GM08714 (cell line): ENCODE results near the gene SMARCA2.

ENCODE experiments used
- H3K4me3 ChIP-seq: fragments of 200-500 bp; sonication (Bioruptor generic); 2 replicates; pipeline ENCODE4 v1.5.1; 2014; ENCODE audit warnings: mild to moderate bottlenecking, low read length, inconsistent platforms
- ZNF274 ChIP-seq: IDR thresholded peaks from 2 replicates; pipeline ENCODE4 v1.6.1; 2012; ENCODE audit warnings: mild to moderate bottlenecking, low read depth, low read length

SMARCA2 gene

DNA sequence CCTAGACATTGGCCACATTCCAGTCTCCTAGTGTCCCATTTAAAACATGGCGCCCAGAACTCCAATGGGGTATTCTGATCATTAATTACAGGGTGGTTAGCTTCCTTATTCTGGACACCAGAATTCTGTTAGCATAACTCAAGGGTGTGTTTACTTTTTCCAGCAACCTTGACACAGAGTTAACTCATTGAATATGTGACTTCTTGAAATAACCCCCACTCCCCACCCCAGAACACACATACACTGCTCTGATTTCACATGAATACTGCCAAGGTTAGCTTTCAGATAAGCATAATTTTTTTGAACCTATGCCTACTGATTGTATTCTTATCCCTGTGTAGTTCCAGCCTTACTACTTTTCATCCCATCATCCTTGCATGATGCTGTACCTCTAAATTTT is 151.1 kb downstream of the SMARCA2 start:
- no peak for TF ChIP-seq ZNF274
- H3K4me3 ChIP-seq, result no peak overlapping the region

DNA sequence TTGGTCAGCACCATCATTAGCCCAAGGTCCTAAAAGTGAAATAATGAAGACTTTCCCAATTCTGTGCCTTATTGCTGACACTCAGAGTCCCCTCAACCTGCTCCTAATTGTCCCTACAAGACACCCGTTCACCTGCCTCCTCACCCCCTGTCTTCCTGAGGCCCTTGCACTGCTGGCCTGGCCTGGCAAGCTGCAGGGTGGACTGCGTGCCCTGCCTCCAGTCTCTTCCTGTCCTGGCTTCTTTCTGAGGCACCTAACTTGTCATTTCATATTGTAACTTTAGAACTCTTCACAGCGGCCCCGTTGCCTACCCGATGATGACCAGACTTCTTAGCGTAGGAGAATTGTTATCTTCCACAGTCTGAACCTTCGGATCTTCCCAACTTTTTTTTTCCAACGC is 153.9 kb downstream of the SMARCA2 start:
- H3K4me3 ChIP-seq, result no peak overlapping the region
- no peak for TF ChIP-seq ZNF274

DNA sequence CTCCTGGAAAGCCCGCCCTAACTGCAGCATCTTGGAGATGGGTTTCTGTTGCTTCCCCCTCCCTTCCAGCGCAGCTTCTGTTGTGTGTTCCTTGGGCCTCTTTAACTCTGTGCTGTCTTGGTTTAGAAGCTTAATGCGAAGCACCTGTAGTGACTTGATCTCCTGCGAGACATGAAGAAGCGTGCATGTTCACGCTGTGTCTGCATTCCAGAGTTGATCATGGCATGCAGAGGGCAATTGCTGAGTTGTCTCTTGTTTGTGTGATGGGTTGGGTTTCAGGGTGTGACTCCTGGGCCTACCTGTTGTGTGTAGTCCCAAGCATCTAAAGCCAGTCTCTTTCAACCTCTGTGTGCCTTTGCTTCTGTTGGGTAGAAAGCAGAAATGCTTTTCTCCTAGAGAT is 155.6 kb downstream of the SMARCA2 start:
- H3K4me3 ChIP-seq, result no peak overlapping the region
- TF ChIP-seq ZNF274, result no peak

DNA sequence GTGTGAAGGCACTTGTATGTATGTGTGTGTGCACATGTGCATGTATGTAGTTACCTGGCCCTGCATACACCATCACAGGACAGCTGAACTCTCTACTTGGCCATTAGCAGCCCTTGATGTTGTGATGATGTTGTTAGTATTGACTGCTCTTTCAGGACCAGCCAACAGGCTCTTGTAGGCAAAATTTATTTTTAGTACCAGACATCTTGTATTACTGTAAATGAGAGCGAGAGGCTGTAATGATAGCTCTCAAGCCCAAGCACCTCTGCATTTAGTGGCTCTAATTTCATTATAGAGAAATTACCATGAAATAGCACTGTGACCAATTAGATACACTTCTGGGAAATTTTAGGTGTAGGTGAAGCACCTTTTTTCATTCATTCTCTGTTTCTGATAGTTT is 158.0 kb downstream of the SMARCA2 start:
- no peak for TF ChIP-seq ZNF274
- H3K4me3 ChIP-seq, result no peak overlapping the region

DNA sequence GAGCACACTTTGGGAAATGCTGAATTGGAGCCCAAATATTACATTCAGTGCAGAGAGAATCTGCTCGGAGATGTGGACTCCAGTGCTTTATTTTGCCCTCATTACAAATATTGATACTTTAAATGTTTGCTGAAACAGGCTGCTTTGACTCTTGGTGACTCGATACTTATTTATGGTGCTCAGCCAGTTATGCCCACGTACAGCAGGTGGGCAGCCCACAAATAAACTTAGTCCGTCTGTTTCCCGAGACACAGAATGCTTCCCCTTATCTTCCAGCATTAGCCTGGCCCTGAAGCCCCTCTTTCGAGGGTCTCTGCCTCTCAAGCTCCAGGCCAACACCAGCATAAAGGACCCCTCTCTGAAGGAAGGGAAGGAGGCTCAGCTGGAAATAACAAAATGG is 158.7 kb downstream of the SMARCA2 start:
- H3K4me3 ChIP-seq, result no peak overlapping the region
- no peak for TF ChIP-seq ZNF274

DNA sequence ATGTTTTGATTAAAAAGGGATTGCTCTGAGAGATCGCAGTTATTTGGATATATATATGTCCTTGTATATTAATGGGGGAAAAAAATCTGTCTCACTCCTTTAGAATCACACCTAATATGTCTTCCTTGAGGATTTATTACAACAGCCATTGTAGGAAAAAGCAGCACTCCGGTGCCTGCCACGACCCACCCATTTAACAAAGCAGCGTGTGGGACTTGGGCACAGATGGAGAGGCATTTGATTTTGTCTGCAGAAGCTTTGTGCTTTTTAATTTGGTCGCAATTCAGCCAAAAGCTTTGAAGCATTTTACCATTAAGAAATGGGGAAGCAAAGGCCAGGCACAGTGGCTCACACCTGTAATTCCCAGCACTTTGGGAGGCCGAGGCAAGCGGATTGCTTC is 159.2 kb downstream of the SMARCA2 start:
- no peak overlapping the region for H3K4me3 ChIP-seq
- no peak for TF ChIP-seq ZNF274

DNA sequence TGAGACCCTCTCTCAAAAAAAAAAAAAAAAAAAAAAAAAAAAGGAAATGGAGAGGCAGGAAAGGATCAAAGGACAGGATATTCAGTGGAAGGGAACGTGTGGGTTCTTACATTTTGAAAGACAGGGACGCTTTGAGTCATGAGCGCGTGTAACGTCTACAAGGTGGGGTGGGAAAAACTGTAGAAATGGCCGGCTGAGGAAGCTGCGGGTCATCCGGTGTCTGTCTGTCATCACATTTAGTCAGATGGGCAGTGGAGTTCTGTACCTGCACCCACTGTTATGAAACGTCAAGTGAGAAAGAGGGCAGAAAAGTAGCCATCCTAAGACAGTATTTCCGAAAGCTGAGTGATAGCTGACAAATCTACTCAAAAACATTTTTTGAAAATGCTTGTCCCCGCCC is 159.8 kb downstream of the SMARCA2 start:
- no peak overlapping the region for H3K4me3 ChIP-seq
- no peak for TF ChIP-seq ZNF274

DNA sequence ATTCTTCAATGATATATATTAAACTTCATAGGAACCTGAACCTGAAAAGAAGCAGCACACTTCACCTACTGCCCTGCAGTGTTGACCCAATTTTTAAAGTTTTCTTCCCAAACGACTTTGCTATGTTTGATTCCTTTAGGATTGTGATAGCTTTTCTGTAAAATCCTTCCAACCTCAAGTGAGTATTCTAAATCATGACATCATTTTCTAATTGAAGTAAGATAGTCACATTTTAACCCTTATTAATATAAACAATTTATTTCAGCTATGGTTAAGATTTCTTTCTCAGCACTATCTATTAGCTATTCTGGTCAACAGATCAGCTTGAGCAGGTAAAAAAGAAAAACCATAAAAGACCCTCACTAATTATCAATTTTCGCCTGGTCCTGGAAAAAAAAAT is 162.0 kb downstream of the SMARCA2 start:
- no peak for TF ChIP-seq ZNF274
- no peak overlapping the region for H3K4me3 ChIP-seq

DNA sequence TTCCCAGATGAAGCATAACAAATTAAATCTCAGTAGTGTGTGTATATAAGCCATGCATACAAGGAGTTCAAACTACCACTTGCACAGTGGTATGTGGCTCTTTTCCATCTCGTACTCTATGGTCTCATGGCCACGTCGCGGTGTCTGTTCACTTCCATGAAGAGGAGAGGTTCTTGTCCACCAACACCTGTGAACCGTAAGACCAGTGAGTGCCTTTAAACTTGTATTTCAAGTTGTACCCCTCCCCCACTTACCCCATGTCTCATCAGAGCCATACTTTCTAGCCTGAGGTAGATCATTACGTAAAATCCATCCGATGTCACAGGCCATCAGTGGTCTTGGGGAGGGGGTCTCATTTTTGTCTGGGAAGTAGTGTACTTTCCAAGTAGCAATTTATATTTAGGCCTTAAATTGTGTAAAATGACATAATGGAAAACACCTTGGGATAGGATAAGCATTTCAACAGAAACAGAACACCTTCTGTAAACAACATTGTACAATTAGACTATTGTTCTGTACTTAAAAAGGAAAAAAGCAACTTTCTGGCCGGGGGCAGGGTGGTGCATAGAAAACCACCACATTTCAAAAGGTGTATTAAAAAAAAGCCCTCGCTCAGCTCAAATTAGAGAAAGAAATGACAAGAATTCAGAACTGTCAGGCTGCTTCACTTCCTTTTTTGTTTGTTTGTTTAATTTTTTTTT is 163.0 kb downstream of the SMARCA2 start:
- TF ChIP-seq ZNF274, result no peak
- no peak overlapping the region for H3K4me3 ChIP-seq

DNA sequence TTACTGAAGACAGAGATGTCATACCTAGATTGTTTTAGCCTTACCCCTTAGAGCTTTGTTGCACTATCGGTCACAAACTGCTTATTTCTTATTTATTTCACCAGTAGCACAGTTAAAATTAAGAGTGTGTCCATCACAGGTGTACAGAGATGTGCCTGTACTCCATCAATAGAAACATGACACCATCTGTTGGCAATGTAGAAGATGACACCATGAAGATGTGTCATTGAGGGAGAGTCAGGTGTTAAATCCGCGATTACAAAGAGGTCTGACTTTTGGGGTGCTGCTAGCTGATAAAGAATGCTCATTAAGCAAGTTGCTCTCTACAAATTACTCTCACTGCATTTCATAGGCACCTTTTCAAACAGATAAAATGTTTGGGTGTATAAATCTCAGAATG is 164.4 kb downstream of the SMARCA2 start:
- no peak for TF ChIP-seq ZNF274

DNA sequence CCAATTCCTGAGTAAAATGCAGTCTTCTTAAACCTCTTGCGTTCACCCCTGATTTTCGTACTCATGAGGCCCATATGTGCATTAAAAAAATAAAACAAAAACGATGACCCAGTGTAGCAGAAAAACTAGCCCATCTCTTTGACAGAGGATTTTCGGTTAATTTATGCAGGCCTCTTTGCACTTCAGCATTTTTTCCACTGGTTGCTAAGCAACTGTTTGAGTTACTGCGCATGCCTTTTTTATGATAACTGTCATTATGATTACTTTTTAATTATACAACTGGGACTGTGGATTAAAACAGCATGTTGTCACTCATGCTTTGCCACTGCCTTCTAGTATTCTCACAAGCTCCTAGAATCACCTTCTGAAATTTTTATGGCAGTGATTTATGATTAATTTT is 165.0 kb downstream of the SMARCA2 start:
- TF ChIP-seq ZNF274, result no peak
- no peak overlapping the region for H3K4me3 ChIP-seq

More for the DNA sequence above, 164.4 kb downstream of the SMARCA2 start:
- no peak overlapping the region for H3K4me3 ChIP-seq

DNA sequence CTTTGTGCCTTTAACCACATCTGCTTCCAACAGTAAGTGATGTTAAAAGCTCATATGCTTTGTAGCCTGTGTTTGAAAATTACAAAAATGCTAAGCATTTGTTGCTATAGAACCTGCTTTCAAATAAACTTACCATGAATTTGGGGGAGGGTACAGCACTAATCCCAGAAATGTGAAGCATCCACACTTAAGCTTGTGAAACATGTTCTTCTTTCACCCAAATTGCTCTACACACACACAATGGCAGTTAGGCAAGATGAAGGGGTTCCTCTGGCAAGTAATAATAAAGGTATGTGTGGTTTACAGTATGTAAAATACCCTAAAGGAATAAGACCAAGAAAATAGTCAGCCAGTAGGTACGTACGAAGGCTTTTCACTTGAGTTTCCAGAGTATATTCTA is 165.6 kb downstream of the SMARCA2 start:
- H3K4me3 ChIP-seq, result no peak overlapping the region
- TF ChIP-seq ZNF274, result no peak

DNA sequence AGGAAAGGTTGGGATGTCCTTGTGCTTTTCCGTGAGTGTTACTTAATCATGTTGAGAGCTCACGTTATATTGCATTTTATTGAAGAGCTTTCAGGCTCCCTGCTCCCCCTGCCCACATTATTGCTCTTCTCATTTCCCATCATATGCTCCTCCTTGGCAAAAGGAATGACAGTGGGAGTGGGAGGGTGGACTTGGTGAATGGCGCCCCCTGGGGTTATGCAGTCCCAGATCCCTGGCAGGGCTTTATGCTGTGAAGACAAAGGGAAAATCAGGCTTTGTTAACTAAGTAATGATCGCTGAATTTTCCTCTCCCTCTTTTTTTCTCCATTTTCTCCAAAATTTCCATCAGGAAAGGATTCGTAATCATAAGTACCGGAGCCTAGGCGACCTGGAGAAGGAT is 166.6 kb downstream of the SMARCA2 start:
- H3K4me3 ChIP-seq, result no peak overlapping the region
- no peak for TF ChIP-seq ZNF274

DNA sequence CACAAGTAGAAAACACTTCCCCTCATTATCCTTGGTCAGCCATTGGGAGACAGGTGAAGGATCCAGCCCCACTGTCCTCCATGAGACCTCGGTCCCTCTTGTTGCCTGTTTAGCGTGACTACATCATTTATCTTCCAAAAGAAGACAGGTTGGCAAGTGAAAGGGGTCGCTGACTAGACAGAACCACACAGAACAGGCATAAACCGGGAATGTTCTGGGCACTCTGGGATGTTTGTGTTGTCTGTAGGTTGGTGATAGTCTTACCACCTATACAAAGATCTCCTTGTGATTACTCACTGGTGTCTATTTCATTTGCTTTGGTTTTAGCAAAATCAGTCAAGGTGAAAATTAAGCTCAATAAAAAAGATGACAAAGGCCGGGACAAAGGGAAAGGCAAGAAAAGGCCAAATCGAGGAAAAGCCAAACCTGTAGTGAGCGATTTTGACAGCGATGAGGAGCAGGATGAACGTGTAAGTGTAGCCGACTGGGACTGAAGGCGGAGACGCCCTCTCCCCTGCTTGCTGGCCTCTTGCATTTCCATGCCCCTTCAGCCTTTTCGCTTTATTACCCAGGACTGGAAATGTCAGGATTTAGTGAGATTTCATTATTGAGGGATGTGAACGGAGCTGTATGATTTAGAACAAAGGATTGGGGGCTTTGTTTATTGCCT is 175.9 kb downstream of the SMARCA2 start:
- no peak overlapping the region for H3K4me3 ChIP-seq
- no peak for TF ChIP-seq ZNF274

DNA sequence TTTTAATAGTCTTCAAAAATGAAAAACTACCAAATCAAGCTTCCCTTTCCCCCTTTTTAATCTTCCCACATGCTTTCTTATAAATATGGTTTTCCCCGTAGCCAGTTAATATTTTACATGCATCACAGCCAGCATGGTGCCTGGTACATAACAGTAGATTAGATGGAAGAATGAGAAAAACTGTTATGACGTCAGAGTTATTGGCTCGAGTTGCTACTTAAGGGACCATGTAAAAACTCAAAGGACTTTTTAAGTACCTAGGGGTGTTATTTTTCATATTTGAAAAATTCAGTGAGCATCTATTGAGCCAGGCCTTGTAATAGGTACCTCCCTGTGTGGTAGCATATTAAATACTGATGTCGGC is 176.4 kb downstream of the SMARCA2 start:
- H3K4me3 ChIP-seq, result no peak overlapping the region
- TF ChIP-seq ZNF274, result no peak

DNA sequence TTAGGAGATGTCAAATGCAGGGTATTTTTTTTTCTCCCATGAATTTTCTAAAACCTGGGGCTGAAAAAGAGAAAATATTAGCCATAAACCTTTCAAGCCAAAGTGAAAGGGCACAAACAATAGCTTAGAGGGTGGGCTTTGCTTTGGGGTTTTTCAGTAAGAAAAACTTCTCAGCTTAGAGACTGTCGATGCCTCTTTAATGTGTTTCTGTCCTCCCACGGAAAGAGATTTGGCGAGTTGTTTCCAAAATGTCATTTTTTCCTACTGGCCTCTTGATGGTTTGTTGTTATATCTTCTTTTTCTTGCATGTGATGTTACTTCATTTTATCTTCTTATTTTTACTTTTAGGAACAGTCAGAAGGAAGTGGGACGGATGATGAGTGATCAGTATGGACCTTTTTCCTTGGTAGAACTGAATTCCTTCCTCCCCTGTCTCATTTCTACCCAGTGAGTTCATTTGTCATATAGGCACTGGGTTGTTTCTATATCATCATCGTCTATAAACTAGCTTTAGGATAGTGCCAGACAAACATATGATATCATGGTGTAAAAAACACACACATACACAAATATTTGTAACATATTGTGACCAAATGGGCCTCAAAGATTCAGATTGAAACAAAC is 177.3 kb downstream of the SMARCA2 start:
- TF ChIP-seq ZNF274, result no peak

More for the DNA sequence above, 177.3 kb downstream of the SMARCA2 start:
- no peak overlapping the region for H3K4me3 ChIP-seq
